ENCODE results near the gene MANEAL. TPM values are rescaled to one million over a fixed set of nuclear protein-coding genes. Genes with fewer than 3 reads are reported as not detected.

Gene MANEAL
- total and polyA plus RNA-seq, 4 donors = 0.96 to 6.2 (median 1.4) TPM

DNA sequence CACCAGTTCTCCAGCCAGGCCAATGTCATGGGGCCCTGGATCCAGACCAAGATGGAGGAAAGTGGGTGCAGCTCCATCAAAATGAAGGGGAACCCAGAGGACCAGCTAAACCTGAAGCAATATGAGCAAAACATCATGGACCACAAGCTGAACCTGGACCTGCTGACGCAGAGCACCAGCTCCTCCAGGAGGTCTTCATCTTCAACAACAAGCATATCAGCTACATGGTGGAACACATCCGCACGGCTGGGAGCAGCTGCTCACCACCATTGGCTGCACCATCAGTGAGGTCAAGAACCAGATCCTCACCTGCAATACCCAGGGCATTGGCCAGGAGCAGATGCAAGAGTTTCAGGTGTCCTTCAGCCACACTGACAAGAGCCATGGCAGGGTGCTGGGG is 15.0 kb upstream of the MANEAL start:
- no peaks in the 10 kb centered on the region for H3K27me3 ChIP-seq (ENCODE audit: control insufficient read depth in 4 of 4, insufficient read depth in 4 of 4, low read length in 3 of 4)
- 85% methylated on average over 3 of the region's 3 CpGs for WGBS
- no peak overlapping the region for H3K9ac ChIP-seq (ENCODE audit: low read depth in 1 of 2, low read length in 2 of 2)
- no peak overlapping the region for H3K4me3 ChIP-seq (ENCODE audit: low read depth in 1 of 3, low read length in 3 of 3)
- H3K4me1 ChIP-seq (ENCODE audit: control insufficient read depth in 4 of 4, insufficient read depth in 4 of 4, low read length in 3 of 4) = no peaks in the 10 kb centered on the region
- no peaks in the 10 kb centered on the region for H3K9me3 ChIP-seq (ENCODE audit: control insufficient read depth in 4 of 4, low read length in 3 of 4)
- no peak for DNase-seq (ENCODE audit: low spot score)
- no peaks in the 10 kb centered on the region for H3K36me3 ChIP-seq (ENCODE audit: control insufficient read depth in 4 of 4, insufficient read depth in 3 of 4, low read depth in 1 of 4, low read length in 3 of 4)
- TF ChIP-seq HNF4A (conservative IDR thresholded peaks at IDR 0.05) = no peak
- TF ChIP-seq, protein P1, sequence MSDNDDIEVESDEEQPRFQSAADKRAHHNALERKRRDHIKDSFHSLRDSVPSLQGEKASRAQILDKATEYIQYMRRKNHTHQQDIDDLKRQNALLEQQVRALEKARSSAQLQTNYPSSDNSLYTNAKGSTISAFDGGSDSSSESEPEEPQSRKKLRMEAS (IDR thresholded peaks at IDR 0.05) = no peak
- TF ChIP-seq FOXA2 (IDR thresholded peaks at IDR 0.05) = no peak
- no peak for TF ChIP-seq NR2F2 (IDR thresholded peaks at IDR 0.05)
- TF ChIP-seq TAF1 (conservative IDR thresholded peaks at IDR 0.05) = no peak
- TF ChIP-seq, protein P2, sequence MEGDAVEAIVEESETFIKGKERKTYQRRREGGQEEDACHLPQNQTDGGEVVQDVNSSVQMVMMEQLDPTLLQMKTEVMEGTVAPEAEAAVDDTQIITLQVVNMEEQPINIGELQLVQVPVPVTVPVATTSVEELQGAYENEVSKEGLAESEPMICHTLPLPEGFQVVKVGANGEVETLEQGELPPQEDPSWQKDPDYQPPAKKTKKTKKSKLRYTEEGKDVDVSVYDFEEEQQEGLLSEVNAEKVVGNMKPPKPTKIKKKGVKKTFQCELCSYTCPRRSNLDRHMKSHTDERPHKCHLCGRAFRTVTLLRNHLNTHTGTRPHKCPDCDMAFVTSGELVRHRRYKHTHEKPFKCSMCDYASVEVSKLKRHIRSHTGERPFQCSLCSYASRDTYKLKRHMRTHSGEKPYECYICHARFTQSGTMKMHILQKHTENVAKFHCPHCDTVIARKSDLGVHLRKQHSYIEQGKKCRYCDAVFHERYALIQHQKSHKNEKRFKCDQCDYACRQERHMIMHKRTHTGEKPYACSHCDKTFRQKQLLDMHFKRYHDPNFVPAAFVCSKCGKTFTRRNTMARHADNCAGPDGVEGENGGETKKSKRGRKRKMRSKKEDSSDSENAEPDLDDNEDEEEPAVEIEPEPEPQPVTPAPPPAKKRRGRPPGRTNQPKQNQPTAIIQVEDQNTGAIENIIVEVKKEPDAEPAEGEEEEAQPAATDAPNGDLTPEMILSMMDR (IDR thresholded peaks at IDR 0.05; ENCODE audit: low read depth, low read length, missing input control) = no peak
- no peak for TF ChIP-seq GABPA (IDR thresholded peaks at IDR 0.05 in 1 of 2, conservative IDR thresholded peaks at IDR 0.05 in 1 of 2)
- TF ChIP-seq JUND (IDR thresholded peaks at IDR 0.05) = no peak
- TF ChIP-seq, protein P3, sequence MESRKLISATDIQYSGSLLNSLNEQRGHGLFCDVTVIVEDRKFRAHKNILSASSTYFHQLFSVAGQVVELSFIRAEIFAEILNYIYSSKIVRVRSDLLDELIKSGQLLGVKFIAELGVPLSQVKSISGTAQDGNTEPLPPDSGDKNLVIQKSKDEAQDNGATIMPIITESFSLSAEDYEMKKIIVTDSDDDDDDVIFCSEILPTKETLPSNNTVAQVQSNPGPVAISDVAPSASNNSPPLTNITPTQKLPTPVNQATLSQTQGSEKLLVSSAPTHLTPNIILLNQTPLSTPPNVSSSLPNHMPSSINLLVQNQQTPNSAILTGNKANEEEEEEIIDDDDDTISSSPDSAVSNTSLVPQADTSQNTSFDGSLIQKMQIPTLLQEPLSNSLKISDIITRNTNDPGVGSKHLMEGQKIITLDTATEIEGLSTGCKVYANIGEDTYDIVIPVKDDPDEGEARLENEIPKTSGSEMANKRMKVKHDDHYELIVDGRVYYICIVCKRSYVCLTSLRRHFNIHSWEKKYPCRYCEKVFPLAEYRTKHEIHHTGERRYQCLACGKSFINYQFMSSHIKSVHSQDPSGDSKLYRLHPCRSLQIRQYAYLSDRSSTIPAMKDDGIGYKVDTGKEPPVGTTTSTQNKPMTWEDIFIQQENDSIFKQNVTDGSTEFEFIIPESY (IDR thresholded peaks at IDR 0.05) = no peak
- TF ChIP-seq RAD21 (IDR thresholded peaks at IDR 0.05) = no peak
- TF ChIP-seq, protein P4, sequence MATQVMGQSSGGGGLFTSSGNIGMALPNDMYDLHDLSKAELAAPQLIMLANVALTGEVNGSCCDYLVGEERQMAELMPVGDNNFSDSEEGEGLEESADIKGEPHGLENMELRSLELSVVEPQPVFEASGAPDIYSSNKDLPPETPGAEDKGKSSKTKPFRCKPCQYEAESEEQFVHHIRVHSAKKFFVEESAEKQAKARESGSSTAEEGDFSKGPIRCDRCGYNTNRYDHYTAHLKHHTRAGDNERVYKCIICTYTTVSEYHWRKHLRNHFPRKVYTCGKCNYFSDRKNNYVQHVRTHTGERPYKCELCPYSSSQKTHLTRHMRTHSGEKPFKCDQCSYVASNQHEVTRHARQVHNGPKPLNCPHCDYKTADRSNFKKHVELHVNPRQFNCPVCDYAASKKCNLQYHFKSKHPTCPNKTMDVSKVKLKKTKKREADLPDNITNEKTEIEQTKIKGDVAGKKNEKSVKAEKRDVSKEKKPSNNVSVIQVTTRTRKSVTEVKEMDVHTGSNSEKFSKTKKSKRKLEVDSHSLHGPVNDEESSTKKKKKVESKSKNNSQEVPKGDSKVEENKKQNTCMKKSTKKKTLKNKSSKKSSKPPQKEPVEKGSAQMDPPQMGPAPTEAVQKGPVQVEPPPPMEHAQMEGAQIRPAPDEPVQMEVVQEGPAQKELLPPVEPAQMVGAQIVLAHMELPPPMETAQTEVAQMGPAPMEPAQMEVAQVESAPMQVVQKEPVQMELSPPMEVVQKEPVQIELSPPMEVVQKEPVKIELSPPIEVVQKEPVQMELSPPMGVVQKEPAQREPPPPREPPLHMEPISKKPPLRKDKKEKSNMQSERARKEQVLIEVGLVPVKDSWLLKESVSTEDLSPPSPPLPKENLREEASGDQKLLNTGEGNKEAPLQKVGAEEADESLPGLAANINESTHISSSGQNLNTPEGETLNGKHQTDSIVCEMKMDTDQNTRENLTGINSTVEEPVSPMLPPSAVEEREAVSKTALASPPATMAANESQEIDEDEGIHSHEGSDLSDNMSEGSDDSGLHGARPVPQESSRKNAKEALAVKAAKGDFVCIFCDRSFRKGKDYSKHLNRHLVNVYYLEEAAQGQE (IDR thresholded peaks at IDR 0.05) = no peak
- no peak overlapping the region for H3K27ac ChIP-seq (ENCODE audit: low read depth in 1 of 2, low read length in 2 of 2)

DNA sequence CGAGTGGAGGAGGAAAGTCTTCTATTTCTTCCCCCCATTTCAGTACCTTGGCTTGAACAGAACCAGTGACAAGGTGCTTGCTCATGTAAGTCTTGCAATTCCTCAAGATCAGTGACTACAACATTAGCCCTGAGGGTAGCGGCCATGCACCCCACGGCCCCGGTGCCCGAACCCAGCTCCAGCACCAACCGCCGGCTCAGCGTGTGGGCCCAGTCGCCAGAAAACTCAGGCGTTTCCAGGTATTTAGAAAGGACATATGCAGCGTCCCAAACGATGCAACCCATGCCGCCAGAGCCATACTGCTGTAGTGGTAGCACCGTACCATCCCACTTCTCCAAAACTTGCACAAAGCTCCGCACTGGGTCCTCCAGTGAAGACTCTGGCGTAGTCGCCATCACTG is 11.2 kb upstream of the MANEAL start:
- DNase-seq (ENCODE audit: low spot score) = no peak
- H3K27ac ChIP-seq (ENCODE audit: low read depth in 1 of 2, low read length in 2 of 2) = no peak overlapping the region
- H3K27me3 ChIP-seq (ENCODE audit: control insufficient read depth in 4 of 4, insufficient read depth in 4 of 4, low read length in 3 of 4) = peaks cover 0 to 2% (median 0%) of the 10 kb centered on the region in 4 donors
- 78% methylated on average over 17 of the region's 17 CpGs for WGBS
- no peak overlapping the region for H3K9ac ChIP-seq (ENCODE audit: low read depth in 1 of 2, low read length in 2 of 2)
- no peak for TF ChIP-seq HNF4A (conservative IDR thresholded peaks at IDR 0.05)
- no peak for TF ChIP-seq FOXA1 (IDR thresholded peaks at IDR 0.05)
- no peak for TF ChIP-seq GABPA (IDR thresholded peaks at IDR 0.05 in 1 of 2, conservative IDR thresholded peaks at IDR 0.05 in 1 of 2)
- TF ChIP-seq JUND (IDR thresholded peaks at IDR 0.05) = no peak
- no peak for TF ChIP-seq NR2F2 (IDR thresholded peaks at IDR 0.05)
- no peak for TF ChIP-seq SP1 (IDR thresholded peaks at IDR 0.05)
- TF ChIP-seq EGR1 (IDR thresholded peaks at IDR 0.05; ENCODE audit: low read depth in 2 of 2) = no peak
- TF ChIP-seq, protein P2 (IDR thresholded peaks at IDR 0.05; ENCODE audit: low read depth, low read length, missing input control) = no peak
- TF ChIP-seq, protein P4 (IDR thresholded peaks at IDR 0.05) = no peak
- no peak for TF ChIP-seq RXRA (IDR thresholded peaks at IDR 0.05)
- no peaks in the 10 kb centered on the region for H3K4me1 ChIP-seq (ENCODE audit: control insufficient read depth in 4 of 4, insufficient read depth in 4 of 4, low read length in 3 of 4)
- H3K9me3 ChIP-seq (ENCODE audit: control insufficient read depth in 4 of 4, low read length in 3 of 4) = no peaks in the 10 kb centered on the region
- no peaks in the 10 kb centered on the region for H3K36me3 ChIP-seq (ENCODE audit: control insufficient read depth in 4 of 4, insufficient read depth in 3 of 4, low read depth in 1 of 4, low read length in 3 of 4)
- no peak overlapping the region for H3K4me3 ChIP-seq (ENCODE audit: low read depth in 1 of 3, low read length in 3 of 3)
